NCI-H1930 (cell line): ENCODE measurements around the gene SFRP5.
A peak's percentile ranks its signal among the peaks of the same experiment; 100 is the strongest.

ENCODE experiments used
- DNase-seq, 2 experiments: peaks; one replicate each; lab custom pipeline; 2025; lab: John Stamatoyannopoulos, UW

SFRP5 gene

GRCh38 chr10:97736902-97737769 lies 34.7 kb downstream of the SFRP5 start, which contains the start of gene ZFYVE27:
Gene ZFYVE27 (plus strand): TSS chr10:97737128. CDS start chr10:97738478, 1,350 bp downstream.
- peak; percentile 81 to 83 for DNase-seq

GRCh38 chr10:97736403-97736901 lies 35.3 kb downstream of the SFRP5 start:
- no peak for DNase-seq

- no peak for DNase-seq
These were observed 37.8 kb downstream of the SFRP5 start for GRCh38 chr10:97734021-97734420.

DNA sequence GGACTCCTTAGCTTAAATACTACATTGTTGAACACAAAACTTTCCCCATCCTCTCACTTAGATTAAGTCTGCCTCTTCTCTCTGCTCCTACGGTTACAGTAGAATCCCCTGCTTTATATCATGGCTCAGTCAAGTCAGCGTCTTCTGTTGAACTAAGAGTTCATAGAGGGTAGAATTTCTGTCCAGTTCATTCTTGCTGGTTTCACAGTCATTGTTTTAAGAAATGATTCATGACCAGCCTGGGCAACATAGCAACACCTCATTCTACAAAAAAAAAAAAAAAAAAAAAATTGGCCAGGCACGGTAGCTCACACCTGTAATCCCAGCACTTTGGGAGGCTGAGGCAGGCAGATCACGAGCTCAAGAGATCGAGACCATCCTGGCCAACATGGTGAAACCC lies 38.5 kb downstream of the SFRP5 start:
- DNase-seq = no peak

DNA sequence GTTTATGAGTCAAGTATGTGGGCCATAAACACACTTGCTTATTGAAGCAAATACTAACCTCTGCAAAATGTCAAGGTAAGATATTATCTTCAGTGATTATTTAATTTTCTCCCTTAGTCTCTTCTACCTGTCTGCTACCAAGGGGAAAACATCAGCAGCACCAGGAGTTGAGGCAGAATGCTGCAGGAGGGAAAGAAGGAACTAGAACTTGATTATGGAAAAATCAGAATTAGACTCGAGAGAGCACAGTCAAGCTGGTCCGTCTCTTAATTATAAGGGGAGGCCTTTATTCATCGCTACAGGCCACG lies 39.8 kb downstream of the SFRP5 start:
- no peak for DNase-seq

DNA sequence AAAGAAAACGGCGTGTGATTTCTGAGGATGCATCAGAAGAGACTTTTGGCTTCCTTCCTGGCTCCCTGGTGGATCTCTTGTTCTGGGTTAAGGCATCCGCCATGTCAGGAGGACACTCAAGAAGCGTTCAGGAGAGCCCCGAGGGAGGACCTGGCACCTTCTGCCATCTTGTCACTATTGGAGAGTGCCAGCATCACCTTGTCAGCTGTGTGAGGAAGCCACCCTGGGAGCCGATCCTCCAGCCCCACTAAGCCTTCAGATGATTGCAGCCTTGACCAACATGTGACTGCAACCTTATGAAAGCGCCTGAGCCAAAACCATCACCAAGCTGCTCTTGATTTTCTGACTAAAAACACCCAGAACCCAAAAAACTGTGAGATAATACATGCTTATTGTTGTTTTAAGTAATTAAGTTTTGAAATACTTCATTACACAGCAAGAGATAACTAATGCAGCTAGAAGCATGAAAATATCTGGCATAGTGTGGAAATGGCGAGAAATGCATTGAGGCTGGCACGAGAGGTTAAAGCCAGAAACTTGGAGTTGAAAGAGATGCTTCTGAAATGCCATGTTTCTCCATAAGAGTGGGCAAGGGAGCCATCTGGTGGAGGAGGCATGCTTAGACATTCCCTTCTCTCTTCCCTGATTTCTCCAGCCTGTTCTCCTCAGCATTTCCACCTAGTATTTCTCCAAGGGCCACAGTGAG lies 40.3 kb downstream of the SFRP5 start:
- DNase-seq = peak; percentile 5 to 45

- DNase-seq = no peak
These were observed 42.8 kb downstream of the SFRP5 start for GRCh38 chr10:97729014-97729413.

DNA sequence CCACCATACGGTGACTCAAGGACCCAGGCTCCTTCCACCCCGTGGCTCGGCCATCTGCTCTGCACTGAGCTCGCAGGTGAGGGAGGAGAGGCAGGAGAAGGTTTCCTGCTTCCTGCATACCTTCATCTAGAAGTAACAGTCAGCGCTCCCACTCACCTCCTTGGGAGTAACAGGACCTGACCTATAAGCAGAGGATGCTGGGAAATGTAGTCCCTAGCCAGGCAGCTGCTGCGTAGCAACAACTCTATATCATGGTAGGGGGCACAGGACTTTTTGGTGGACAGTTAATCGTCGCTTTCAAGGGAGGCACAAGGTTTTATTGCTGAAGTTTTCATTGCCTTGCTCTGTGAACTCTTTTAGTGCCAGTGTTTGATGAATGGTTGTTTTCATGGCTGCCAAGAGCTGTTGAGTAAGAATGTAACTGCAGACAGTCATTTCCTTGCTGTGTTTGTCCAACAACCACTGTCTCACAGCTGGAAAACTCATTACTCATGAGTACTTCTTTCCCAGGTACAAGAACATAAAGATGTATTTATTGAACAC lies 45.1 kb downstream of the SFRP5 start:
- no peak for DNase-seq

DNA sequence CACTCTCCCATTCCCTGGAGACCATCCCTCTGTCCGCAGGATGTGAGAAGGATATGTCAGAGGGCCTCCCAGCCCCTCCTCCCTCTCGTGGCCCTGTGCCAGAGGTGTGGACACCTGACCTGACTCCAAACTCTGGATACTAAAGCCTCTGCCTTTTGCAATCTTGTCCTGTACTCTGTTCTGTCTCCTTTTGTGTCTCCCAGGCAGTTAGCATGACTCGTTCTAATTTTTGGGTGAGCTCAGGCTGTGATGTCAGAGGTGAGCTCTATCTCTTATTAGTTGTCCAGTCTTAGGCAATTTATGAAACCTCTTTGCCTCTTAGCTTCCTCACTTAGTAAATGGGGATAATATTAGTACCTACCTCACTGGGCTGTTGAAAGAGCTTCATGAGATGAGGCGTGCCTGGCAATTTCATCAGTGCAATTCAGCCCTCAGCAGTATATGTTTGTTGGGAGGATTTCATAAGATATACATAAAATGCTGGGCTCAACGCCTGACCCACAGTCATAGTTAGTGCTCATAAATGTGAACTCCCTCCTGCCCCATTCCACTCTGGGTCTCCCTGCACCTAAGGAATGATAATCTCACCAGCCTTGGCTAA lies 47.4 kb downstream of the SFRP5 start:
- no peak for DNase-seq

- DNase-seq = no peak
These were observed 48.8 kb downstream of the SFRP5 start for GRCh38 chr10:97723001-97723400.

DNA sequence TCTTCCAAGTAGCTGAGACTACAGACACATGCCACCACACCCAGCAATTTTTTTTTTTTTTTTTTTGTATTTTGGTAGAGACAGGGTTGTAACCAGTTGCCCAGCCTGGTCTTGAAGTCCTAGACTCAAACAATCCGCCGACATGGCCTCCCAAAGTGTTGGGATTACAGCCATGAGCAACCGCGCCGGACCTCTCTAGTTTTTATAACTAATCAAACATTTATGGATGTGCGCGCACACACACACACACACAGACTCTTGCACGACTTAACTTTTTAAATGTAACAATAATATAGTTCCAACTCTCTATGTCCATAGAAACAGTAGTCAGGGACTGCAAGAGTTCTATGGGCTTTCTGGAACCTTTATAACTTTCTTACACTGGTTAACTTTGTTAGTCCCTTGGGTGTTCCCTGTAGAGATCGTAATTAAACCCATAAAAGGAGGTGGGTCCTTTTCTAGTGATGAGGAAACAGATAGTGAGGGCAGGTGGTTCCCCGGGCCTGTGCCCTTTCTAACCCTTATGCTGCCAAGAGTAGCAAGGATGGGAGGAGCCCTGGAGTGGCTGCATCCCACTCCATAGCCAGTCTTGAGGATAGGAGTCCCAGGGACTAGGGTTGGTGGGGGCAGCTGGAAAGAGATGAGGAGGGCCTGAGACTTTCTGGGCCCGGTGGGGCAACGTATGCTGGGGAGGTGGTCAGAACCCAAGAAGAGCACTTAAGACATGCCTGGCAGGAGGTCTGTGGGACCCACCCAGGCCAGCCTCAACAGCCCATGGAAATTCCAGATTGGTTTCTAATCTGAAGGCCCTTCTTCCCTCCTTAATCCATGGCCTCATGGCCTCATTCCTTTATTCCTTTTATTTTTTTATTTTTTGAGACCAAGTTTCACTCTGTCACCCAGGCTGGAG lies 49.7 kb downstream of the SFRP5 start:
- no peak for DNase-seq

DNA sequence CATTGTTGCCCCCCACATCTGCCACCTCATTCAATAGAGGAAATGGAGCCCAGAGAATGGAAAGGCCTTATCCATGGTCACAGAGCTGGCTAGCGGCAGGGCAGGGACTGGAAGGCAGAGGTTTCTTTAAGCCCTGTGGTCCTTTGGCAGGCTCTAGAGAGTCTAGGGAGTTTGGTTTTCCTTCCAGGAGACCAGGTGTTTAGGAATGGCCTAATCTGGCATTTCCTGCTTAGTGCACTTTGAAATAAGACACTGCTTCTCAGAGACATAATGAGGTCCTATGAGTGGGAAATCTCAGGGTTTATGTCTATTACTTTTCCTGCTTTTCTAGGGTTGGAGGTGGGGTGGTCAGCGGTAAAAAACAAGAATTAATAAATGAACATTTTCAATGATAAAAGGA lies 52.2 kb downstream of the SFRP5 start:
- no peak for DNase-seq

DNA sequence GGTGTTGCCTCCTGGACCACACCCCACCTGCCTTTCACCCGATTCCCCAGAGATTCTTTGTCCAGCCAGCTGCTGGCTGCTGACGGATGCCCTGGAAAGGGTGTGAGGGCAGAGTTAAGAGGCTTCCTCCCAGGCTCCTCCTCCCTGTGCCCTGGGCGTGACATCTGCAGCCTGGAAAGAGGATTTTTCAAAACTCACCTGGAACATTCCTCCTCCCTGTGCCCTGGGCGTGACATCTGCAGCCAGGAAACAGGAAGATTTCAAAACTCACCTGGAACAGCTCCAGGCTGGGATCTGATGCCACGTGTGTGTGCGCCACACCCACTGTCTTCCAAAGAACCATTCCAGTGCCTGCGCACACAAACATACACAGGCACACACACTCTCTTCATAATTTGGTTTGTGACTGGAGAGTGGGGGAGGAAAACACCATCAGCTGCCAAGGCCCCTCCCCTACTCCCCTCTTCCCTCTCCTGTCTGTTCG lies 53.1 kb downstream of the SFRP5 start:
- no peak for DNase-seq

- no peak for DNase-seq
These were observed 53.6 kb downstream of the SFRP5 start for GRCh38 chr10:97718178-97718577.

GRCh38 chr10:97717627-97718026 lies 54.2 kb downstream of the SFRP5 start:
- DNase-seq = no peak
